Ovary (tissue), 3 donors: Measurements from ENCODE around the gene CDKL1.

Experiments used
- EP300 ChIP-seq: sonication (generic); formaldehyde crosslinking; IDR thresholded peaks from one replicate; pipeline ENCODE4 v1.6.1; 2017; ENCODE audit warnings: antibody characterized with exemption
- TF ChIP-seq, protein P1 (sequence below), 3 donors: fragments of 450-650 bp in 2 of 3; fragments of 200-600 bp in 1 of 3; IDR thresholded peaks; one replicate each; pipeline versions ENCODE4 v1.5.1 to v1.8.0; 2016 to 2022; ENCODE audit warnings: antibody characterized with exemption in 3 of 3, mild to moderate bottlenecking in 1 of 3
- donor health status: DM: no; HTN: no; CAD: no.

DNA sequence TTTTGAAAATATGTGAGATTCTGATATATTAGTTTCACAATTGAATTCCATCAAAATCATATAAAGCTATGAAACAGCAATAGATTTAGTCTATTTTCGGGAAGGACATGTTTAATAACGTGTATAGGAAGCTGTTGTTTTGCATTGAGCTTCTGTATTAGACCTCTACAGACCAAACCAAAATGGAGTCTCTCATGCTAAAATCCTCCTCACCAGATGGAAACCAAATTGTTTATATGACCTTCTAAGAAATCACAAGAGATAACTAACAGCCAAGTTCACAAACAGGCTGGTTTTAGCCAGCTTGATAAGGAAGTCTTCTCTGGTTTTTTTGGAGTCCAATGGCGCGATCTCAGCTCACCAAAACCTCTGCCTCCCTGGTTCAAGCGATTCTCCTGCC is 108.5 kb downstream of the CDKL1 start:
- TF ChIP-seq EP300: no peak
- TF ChIP-seq, protein P1, sequence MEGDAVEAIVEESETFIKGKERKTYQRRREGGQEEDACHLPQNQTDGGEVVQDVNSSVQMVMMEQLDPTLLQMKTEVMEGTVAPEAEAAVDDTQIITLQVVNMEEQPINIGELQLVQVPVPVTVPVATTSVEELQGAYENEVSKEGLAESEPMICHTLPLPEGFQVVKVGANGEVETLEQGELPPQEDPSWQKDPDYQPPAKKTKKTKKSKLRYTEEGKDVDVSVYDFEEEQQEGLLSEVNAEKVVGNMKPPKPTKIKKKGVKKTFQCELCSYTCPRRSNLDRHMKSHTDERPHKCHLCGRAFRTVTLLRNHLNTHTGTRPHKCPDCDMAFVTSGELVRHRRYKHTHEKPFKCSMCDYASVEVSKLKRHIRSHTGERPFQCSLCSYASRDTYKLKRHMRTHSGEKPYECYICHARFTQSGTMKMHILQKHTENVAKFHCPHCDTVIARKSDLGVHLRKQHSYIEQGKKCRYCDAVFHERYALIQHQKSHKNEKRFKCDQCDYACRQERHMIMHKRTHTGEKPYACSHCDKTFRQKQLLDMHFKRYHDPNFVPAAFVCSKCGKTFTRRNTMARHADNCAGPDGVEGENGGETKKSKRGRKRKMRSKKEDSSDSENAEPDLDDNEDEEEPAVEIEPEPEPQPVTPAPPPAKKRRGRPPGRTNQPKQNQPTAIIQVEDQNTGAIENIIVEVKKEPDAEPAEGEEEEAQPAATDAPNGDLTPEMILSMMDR (IDR thresholded peaks at IDR 0.05): no peak
